ENCODE results near the gene KNTC1.
"Not testable (repeated sequence)": the region's sequence is repeated elsewhere in the genome, so short reads cannot be mapped to it uniquely, and the experiment has no call there.

The KNTC1 gene

DNA sequence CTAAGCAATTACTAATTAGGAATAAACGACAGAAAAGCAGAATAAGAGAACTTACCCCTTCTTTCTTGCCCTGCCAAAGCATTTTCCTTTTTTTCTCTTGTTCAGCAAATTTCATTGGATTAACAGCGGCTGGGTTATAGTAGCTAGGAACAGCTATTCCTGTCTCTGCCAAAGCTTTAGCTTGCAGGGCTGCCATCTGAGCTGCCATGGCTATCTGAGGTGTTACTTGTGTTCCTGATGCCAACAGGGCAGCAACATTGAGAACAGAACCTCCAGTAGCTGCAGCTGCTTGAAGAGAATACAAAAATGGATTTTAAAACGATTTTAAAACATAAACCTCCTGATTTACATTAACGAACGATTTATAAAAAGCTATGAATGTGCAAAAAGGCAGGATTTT lies 18.9 kb upstream of the KNTC1 start:
- no peak for DNase-seq (ENCODE audit: low spot score)

DNA sequence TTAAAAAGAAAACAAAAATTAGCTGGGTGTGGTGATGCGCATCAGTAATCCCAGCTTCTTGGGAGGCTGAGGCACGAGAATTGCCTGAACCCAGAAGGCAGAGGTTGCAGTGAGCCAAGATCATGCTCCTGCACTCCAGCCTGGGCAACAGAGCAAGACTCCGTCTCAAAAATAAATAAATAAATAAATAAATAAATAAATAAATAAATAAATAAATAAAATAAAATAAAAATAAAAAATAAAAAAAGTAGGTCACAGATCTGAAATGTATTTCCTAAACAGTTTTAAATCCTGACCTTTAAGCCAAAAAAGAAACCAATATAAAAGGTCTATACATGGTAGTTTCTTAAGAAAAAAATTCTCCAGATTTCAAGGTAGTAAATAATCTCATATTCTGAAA lies 14.0 kb upstream of the KNTC1 start:
- not testable (repeated sequence) for DNase-seq (ENCODE audit: low spot score)

DNA sequence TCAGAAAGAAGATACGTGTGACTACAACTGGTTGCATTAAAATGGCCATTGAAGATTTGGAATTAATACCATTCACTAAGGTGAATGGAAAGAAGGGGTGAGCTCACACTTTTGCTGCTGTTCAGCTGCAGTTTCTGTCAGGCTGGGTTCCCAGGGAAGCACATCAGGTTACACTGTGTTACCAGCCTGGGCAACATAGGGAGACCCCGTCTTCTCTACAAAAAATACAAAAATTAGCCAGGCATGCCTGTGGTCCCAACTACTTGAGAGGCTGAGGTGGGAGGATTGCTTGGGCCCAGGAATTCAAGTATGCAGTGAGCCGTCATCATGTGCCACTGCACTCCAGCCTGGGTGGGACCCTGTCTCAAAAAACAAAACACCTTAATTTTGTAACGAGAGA lies 13.4 kb upstream of the KNTC1 start:
- DNase-seq (ENCODE audit: low spot score): no peak

DNA sequence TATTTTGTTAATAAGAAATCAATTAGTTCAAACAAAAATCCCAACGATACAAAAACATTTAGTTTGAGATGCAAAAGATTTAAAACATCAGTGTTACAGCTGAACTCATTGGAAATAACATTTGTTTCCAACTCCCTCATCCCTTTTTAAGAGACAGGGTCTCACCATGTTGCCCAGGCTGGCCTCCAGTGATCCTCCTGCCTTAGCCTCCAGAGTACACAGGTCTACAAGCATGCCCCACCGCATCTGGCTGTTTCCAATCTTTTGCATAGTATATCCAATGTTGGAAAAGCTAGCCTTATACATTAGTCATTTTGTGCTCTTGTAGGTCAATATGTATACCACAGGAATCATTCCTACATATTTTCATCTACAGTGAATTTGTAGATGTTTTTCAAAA lies 11.8 kb upstream of the KNTC1 start:
- DNase-seq (ENCODE audit: low spot score): no peak

DNA sequence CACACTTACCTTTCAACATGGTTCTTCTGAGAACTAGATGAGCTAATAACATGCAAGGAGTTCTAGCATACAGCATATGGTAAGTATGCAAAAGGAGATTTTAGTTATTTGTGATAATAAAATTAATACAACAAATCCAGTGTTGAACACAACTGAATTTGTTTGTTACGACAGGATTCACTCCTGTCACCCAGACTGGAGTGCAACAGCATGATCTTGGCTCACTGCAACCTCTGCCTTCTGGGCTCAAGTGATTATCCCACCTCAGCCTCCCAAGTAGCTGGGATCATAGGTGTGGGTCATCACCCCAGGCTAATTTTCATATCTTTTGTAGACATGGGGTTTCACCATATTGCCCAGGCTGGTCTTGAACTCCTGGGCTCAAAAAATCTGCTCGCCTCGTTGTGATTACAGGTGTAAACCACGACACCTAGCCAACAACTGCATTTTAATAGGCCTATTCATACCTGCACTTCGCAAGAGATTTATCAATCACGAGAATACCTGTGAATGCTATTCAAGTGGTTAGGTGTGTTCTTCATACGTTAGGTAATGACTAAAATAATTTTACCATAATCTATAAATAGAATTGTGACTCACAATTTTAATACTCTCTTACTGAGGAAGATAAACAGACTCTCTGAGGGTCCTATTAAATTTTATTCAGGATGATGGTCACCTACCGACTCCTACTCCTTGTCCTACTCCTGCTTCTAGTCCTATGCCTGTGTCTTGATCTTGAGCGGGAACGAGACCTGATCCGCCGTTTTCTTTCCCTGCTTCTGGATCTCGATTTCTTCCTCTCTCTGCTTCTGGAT lies 10.3 kb upstream of the KNTC1 start:
- DNase-seq (ENCODE audit: low spot score): no peak

DNA sequence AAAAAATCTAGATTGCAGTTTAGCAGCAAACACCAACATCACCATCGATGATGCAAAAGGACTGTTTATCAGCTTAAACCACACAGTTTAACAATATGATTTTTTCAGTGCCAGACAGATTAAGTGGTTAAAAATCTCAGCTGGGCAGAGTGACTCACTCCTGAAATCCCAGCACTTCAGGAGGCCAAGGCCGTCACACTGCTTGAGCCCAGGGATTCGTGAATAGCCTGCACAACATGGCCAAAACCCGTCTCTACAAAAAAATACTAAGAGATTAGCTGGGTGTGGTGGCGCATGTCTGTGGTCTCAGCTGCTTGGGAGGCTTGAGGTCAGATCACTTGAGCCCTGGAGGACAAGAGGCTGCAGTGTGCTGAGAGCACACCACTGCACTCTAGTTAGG lies 9.2 kb upstream of the KNTC1 start:
- DNase-seq (ENCODE audit: low spot score): peak; percentile 42

DNA sequence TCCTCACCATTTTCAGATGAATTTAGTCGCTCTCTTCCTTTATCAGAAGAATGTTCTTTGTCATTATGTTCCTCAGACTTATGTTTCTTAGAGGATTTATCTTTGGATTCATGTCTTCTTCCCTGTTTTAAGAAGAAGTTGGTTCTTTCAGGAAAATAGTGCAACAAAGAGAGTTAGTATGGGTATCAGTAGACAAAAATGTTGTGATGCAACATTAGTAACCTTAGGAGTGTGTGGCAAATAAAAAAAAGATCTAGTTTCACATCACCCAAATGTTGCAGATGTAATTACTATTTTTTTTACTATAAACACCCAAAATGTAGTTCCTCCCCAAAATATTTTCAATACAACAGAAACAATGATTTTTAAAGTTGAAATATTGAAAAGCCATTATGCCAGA lies 8.1 kb upstream of the KNTC1 start:
- DNase-seq (ENCODE audit: low spot score): no peak

DNA sequence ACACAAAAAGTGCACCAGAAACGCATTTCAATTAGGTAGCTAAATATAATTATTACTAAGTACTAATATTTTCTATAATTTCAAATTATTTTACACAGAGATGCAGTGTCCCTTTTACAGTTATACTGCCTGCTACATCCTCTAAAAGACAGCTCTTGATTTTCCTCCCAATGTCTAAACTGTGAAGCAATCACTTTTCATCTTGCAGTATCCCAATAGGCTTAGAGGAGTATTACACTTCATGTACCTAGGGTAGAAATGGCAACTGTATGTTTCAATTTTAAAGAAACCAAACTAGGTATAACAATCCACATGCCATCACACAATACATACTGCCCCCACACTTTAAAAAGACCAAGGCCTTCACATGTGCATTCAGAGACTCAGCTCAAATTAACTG lies 7.6 kb upstream of the KNTC1 start:
- DNase-seq (ENCODE audit: low spot score): no peak

DNA sequence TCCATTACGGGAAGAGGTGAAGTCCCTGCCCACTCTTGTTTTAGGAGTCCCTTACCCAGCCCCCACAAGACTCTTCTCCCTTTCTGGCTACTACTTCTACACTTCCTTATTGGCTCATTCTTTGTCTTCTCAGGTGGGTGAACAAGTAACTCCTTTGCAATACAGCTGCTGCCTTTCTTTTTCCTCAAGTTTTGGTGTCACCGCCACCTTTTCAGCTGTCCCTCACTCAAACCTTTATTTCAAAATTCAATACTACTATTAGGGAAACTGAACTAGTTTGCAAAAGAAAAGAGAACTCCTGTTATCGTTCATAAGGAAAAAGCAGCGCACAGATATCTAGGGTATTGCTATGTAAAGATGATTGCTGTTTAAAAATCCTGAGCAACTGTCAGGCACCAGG lies 6.4 kb upstream of the KNTC1 start:
- no peak for DNase-seq (ENCODE audit: low spot score)

DNA sequence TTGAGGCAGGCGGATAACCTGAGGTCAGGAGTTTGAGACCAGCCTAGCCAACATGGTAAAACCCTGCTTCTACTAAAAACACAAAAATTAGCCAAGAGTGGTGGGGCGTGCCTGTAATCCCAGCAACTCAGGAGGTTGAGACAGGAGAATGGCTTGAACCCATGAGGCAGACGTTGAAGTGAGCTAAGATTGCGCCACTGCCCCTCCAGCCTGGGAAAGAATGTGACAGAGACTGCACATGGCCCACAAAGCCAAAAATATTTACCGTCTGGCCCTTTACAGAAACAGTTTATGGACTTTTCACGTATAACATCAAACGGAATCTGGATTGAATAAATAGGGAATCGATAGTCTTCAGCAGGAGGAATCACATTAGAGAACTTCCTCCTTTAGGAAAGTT lies 3.8 kb upstream of the KNTC1 start:
- no peak for DNase-seq (ENCODE audit: low spot score)

DNA sequence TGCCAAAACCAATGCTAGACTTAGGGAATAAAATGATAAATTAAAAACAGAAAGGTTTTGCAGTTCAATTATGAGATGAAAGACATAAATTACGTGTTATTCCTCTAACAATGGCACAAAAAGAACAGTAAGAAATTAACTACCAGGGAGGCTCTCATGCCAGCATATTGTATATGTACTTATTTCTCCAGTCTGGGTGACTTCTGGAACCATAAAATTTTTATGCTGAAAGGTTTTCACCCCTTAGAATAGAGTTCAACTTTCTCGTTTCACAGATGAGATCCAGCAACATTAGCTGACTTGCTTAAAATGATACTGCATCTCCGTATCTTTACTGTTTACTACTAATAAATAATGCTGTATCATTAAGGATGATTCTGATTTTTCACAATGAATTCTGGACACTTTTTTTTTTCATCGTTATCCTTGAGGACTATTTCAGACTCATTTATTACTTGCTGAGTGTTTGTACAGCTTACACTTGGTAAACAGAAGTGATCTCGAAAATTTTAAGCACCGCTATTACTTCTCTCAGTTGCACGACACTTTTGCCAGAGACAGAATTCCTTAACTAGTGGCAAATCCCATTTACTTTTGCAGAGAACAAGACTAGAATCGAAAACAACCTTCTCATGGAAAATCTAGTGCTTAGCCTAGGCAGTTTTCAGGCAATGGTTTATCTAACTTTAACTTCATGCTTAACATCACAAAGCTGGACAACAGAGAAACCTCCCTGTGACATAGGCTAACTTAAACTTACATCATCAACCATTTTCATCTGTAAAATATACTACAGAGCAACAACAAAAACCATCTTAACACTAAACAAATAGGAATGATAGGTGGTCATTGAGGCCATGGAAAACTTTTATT lies 3.0 kb upstream of the KNTC1 start:
- no peak for DNase-seq (ENCODE audit: low spot score)

DNA sequence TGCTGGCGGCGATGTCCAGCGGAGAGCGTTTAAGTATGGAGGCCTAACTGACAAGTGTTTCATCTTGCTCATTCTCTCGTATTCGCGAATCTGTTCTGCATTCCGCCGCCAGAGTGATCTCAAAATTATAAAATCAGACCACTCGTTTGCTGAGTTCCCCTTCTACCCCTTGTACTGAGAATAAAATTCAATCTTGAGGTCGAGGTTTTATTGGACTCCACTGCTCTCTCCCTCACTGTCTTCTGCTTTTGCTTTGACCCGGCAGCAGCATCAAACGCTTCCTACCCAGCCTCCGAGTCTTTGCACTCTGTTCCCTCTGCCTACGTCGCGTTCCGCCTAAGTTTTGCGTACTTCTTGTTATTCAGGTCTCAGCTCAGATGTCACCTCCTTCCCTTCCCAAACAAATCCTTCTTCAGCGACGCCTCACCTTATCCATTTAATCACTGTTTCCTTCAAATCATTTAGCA lies 462 bp downstream of the KNTC1 start:
- DNase-seq (ENCODE audit: low spot score): peak; percentile 19

DNA sequence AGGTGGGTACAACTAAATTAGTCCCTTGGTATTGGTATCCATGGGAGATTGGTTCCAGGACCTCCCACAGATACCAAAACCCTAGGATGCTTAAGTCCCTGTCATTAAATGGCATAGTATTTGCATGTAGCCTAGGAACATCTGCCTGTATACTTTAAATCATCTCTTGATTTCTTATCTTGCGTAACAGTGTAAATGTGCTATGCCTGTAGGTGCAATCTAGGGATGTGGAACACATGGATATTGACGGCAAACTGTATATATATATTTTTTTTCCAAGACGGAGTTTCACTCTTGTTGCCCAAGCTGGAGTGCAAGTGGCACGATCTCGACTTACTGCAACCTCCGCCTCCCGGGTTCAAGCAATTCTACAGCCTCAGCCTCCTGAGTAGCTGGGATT lies 1.5 kb downstream of the KNTC1 start:
- no peak for DNase-seq (ENCODE audit: low spot score)

DNA sequence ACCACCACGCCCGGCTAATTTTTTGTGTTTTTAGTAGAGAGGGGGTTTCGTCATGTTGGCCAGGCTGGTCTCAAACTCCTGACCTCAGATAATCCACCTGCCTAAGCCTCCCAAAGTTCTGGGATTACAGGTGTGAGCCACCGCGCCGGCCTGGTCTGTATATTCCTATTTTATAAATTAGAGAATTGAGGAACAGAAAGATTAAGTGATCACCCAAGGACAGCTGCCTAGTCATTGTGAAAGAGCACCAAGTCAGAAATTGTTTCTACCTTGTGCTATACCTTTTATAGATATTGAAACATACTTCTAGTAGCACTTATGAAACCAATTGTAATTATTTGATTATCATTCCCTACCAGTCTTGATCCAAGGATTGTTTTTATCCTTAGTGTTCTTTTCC lies 1.9 kb downstream of the KNTC1 start:
- no peak for DNase-seq (ENCODE audit: low spot score)

DNA sequence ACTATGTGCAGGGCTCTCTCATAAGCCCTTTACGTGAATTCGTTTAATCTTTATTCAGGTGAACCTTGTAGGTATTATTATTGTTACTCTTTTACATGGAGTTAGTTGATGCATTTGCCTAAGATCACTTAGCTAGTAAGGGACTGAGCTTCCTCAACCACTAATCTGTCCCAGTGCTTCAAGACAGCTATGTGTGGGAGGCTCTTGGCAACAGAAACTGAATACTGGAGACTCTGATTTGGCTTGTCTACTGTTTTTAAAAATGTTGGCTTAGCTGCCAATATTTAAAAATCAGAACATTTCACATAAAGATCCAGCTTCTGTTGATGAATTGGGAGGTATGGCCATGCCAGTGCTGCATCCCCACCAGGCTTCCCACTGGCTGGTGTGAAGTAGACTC lies 6.8 kb downstream of the KNTC1 start:
- DNase-seq (ENCODE audit: low spot score): peak; percentile 17

DNA sequence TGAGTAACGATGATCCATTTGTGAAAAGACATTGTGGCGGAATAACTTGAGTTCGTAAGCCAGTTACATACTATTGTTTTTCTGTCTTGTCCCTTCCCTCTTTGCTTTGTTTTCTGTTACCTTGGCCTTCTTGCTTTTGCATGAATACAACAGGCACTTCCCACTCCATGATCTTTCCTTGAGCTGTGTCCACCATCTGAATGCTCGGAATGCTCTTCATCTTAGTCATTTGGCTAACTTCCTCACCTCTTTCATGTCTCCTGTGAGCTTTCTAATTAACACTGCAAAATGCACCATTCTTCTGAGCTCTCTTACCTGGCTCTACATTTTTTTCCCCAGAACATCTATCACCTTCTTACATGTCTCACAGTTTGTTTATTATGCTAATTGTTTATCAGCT lies 10.0 kb downstream of the KNTC1 start:
- DNase-seq (ENCODE audit: low spot score): no peak

DNA sequence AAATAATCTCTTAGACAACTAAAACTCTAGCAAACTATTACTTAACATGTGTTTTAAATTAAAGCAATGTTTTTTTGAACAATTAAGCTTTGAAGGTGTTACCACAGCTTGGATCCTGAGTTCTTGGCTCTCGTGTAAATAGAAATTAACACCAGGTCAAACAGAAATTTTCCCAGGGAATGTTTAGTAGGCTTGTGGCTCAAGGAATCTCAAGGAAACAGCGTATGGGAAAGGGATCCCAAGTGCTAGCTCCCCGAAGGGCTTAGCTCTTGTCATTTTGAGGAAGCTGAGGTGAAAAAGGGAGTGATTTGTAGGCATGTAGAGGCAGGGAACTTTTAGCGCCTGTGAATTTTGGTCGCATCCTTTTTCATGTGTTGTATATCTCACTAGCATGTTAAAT lies 11.4 kb downstream of the KNTC1 start:
- no peak for DNase-seq (ENCODE audit: low spot score)

DNA sequence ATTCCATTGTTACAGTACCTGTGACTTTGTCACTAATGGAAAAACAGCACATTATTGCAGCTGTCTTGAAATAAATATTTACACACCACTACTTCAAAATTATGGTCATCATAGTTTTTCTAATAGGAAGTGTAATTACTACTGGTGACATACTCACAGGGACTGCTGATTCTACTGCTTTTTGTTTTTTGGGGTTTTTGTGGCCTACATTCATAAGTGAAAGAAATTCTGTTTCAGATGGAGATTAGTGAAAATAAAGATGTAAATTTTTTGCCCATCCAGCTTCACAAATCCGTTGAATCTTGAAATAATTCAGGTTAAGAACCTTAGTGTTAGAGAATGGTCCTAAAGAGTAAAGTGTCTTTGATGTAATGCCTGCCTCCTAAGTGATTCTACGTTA lies 17.5 kb downstream of the KNTC1 start:
- DNase-seq (ENCODE audit: low spot score): no peak

DNA sequence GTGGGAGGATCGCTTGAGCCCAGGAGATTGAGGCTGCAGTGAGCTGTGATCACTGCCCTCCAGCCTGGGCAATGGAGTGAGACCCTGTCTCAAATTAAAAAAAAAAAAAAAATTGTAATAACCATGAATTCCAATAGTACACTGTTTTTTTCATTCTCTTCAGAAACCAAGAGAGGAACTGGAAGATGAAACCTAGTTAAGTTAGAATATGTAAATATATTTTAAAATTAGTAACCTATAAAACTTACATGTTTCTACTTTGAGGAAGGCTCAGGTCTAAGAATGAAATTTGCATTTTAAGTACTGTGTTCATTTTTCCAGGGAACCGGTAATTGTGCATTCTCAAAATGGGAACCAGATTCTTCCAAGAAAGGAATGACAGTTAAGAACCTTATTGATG lies 18.8 kb downstream of the KNTC1 start:
- no peak for DNase-seq (ENCODE audit: low spot score)

DNA sequence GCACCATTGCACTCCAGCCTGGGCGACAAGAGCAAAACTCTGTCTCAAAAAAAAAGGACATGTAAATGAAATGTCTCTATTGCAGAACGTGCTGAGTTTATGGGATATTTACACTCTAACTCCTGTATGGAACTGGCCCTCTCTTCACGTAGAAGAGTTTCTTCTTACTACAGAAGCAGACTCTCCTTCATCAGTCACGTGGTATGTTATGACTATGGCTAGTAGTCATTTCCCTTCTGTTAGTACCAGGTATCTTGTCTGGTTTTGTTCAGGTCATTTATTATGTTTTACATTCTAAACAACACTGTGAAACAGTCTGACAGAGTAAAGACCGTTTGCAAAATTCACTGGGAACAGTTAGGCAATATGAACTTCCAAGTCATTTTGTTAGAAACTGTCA lies 20.3 kb downstream of the KNTC1 start:
- DNase-seq (ENCODE audit: low spot score): no peak

DNA sequence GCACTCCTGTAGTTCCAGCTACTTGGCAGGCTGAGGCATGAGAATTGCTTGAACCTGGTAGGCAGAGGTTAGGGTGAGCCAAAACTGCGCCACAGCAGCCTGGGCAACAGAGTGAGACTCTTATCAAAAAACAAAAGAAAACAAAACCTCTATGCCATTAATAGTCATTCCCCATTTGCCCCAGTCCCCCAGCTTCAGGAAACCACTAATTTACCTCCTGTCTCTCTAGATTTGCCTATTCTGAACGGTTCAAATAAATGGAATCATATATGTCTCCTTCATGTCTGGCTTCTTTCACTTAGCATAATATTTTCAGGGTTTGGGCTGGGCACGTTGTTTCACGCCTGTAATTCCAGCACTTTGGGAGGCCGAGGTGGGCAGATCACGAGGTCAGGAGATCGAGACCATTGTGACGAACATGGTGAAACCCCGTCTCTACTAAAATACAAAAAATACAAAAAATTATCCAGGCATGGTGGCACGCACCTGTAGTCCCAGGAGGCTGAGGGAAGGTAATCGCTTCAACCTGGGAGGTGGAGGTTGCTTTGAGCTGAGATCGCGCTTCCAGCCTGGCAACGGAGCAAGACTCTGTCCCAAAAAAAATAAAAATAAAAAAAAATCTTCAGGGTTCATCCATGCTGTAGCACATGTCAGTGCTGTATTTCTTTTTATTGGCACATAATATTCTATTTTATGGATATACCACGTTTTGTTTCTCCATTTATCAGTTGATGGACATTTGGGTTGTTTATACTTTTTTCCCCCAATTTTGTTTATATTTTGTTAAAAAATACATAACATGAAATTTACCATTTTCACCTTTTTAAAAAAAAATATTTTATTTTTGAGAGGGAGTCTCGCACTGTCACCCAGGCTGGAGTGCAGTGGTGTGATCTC lies 31.9 kb downstream of the KNTC1 start:
- no peak for DNase-seq (ENCODE audit: low spot score)

DNA sequence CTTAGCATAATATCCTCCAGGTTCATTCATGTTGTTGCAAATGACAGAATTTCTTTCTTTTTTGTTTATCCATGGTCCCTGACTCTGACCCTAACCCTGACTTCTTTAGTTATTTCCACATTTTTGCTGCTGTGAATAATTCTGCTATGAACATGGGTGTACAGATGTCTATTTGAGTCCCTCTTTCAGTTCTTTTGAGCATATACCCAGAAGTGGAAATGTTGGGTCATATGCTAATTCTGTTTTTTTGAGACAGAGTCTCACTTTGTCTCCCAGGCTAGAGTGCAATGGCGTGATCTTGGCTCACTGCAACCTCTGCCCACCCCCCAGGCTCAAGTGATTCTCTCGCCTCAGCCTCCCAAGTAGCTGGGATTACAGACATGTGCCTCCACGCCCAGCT lies 33.1 kb downstream of the KNTC1 start:
- no peak for DNase-seq (ENCODE audit: low spot score)
